Measurements from ENCODE around the gene FRMD1. TPM values are rescaled to one million over a fixed set of nuclear protein-coding genes. Genes with fewer than 3 reads are reported as not detected.
"Not testable (repeated sequence)": the region's sequence is repeated elsewhere in the genome, so short reads cannot be mapped to it uniquely, and the experiment has no call there.

The FRMD1 gene
- total and polyA plus RNA-seq, 2 donors (not counting 3 experiments of a cell fraction or from before 2014, with no cell fraction given), result not detected

- H3K4me3 ChIP-seq (replicated peaks in 1 of 3; ENCODE audit: insufficient read depth in 1 of 3, low read depth in 1 of 3, low read length in 3 of 3), result no peak overlapping the region
- H3K9me3 ChIP-seq (replicated peaks; ENCODE audit: control insufficient read depth, insufficient read depth, low read length), result no peaks in the 10 kb centered on the region
- no peaks in the 10 kb centered on the region for H3K4me1 ChIP-seq (ENCODE audit: control insufficient read depth, extremely low read depth, insufficient read depth, low read length)
- no peak overlapping the region for H3K27ac ChIP-seq (ENCODE audit: insufficient read depth, low read depth, low read length)
- H3K9me1 ChIP-seq (replicated peaks; ENCODE audit: control insufficient read depth, extremely low read depth, insufficient read depth, low read length), result no peaks in the 10 kb centered on the region
- no peaks in the 10 kb centered on the region for H4K20me1 ChIP-seq (replicated peaks; ENCODE audit: control insufficient read depth, extremely low read depth, insufficient read depth, low read length)
- no peak overlapping the region for H3K9ac ChIP-seq (replicated peaks; ENCODE audit: extremely low read depth, insufficient read depth, low read length)
- H3K27me3 ChIP-seq (ENCODE audit: control insufficient read depth in 2 of 2, insufficient read depth in 2 of 2, low read length in 2 of 2), result no peaks in the 10 kb centered on the region
- H3K36me3 ChIP-seq (ENCODE audit: control insufficient read depth in 2 of 2, extremely low read depth in 1 of 2, insufficient read depth in 2 of 2, low read length in 2 of 2), result no peaks in the 10 kb centered on the region
- BruUV-seq (replicated peaks), result no TSS peak
- no peaks in the 10 kb centered on the region for H3K79me2 ChIP-seq (ENCODE audit: control insufficient read depth, insufficient read depth, low read length)
- no peak overlapping the region for H2AFZ ChIP-seq (ENCODE audit: low read depth, low read length)
- ChIA-PET POLR2A (no interaction called here), CTCF (no interaction called here)
- TF ChIP-seq, protein P1, sequence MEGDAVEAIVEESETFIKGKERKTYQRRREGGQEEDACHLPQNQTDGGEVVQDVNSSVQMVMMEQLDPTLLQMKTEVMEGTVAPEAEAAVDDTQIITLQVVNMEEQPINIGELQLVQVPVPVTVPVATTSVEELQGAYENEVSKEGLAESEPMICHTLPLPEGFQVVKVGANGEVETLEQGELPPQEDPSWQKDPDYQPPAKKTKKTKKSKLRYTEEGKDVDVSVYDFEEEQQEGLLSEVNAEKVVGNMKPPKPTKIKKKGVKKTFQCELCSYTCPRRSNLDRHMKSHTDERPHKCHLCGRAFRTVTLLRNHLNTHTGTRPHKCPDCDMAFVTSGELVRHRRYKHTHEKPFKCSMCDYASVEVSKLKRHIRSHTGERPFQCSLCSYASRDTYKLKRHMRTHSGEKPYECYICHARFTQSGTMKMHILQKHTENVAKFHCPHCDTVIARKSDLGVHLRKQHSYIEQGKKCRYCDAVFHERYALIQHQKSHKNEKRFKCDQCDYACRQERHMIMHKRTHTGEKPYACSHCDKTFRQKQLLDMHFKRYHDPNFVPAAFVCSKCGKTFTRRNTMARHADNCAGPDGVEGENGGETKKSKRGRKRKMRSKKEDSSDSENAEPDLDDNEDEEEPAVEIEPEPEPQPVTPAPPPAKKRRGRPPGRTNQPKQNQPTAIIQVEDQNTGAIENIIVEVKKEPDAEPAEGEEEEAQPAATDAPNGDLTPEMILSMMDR (IDR thresholded peaks at IDR 0.05; ENCODE audit: extremely low read depth in 1 of 2, insufficient read depth in 1 of 2, low read depth in 1 of 2, low read length in 2 of 2), result no peak
- no peak overlapping the region for H3K4me2 ChIP-seq (ENCODE audit: insufficient read depth, low read length)
- dilution Hi-C loops (cut with MboI; ENCODE audit: extremely low pct_ligation_motif_present, low sequenced_read_pairs), result no loop called here
- intact Hi-C loops (cut with micrococcal nuclease), result no loop called here
- DNase-seq (ENCODE audit: low read depth, low spot score), result no peak
- no peak for FAIRE-seq
Measured at GRCh38 chr6:168078175-168078942, 653 bp downstream of the FRMD1 start.

DNA sequence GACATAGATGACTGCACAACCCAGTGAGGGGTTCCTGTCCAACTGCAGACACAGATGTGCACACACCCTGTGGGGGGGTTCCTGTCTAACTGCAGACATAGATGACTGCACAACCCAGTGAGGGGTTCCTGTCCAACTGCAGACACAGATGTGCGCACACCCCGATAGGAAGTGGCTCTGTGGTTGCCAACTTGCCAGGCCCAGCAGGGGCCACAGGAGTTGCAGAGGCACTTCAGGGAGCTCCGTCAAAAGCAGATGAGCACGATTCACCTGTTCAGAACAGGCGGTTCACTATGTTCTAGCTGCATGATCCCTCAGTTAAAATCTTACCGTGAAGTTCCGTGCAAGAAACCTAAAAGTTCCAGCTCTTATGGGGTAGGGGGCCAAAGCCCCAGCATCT lies 1.6 kb downstream of the FRMD1 start:
- FAIRE-seq; H3K4me2 ChIP-seq (ENCODE audit: insufficient read depth, low read length); CTCF ChIA-PET; H3K9me1 ChIP-seq (replicated peaks; ENCODE audit: control insufficient read depth, extremely low read depth, insufficient read depth, low read length); DNase-seq (ENCODE audit: low read depth, low spot score); intact Hi-C loops (cut with micrococcal nuclease); H3K4me1 ChIP-seq (ENCODE audit: control insufficient read depth, extremely low read depth, insufficient read depth, low read length); H3K4me3 ChIP-seq (replicated peaks in 1 of 3; ENCODE audit: insufficient read depth in 1 of 3, low read depth in 1 of 3, low read length in 3 of 3); H3K36me3 ChIP-seq (ENCODE audit: control insufficient read depth in 2 of 2, extremely low read depth in 1 of 2, insufficient read depth in 2 of 2, low read length in 2 of 2); H3K79me2 ChIP-seq (ENCODE audit: control insufficient read depth, insufficient read depth, low read length); H3K9ac ChIP-seq (replicated peaks; ENCODE audit: extremely low read depth, insufficient read depth, low read length); POLR2A ChIA-PET; H4K20me1 ChIP-seq (replicated peaks; ENCODE audit: control insufficient read depth, extremely low read depth, insufficient read depth, low read length); H3K9me3 ChIP-seq (replicated peaks; ENCODE audit: control insufficient read depth, insufficient read depth, low read length); H2AFZ ChIP-seq (ENCODE audit: low read depth, low read length); dilution Hi-C loops (cut with MboI; ENCODE audit: extremely low pct_ligation_motif_present, low sequenced_read_pairs); H3K27me3 ChIP-seq (ENCODE audit: control insufficient read depth in 2 of 2, insufficient read depth in 2 of 2, low read length in 2 of 2); H3K27ac ChIP-seq (ENCODE audit: insufficient read depth, low read depth, low read length); BruUV-seq (replicated peaks): not testable (repeated sequence)
